ENCODE measurements around the gene PRR29. TPM values are rescaled to one million over a fixed set of nuclear protein-coding genes. Genes with fewer than 3 reads are reported as not detected.
A peak's percentile ranks its signal among the peaks of the same experiment; 100 is the strongest.

Gene PRR29
- total RNA-seq, 1 experiment from 2014 or later = 0.77 TPM

DNA sequence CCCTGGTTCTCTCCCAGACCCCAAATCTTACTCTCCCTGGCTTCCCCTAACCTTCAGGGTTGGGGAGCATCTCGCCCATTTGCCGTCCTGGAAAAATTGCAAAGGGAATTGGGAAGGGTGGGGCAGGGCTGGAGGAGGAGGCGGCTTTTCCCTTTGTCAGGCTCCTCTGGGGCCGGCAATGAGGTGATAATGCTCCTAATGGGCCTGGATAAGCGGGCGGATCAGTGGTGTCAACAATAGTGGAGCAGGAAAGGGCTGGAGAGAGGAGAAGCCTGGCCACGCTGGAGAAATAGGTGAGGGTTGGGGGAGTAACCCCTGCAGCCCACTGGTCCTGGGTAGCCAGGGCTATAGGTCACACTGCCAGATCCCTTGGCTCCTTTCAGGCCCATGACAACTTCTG is 37.7 kb upstream of the PRR29 start:
- BruUV-seq (replicated peaks) = no TSS peak
- Histone ChIP-seq H3F3A (ENCODE audit: low read length, unreplicated experiment) (no peaks in the 10 kb centered on the region), H3K36me3 (ENCODE audit: low read depth, low read length) (no peaks in the 10 kb centered on the region), H3K9me3 (ENCODE audit: low read length) (no peaks in the 10 kb centered on the region), H3K9ac (ENCODE audit: low read length) (no peak overlapping the region), H3K4me1 (ENCODE audit: insufficient read depth, low read length) (no peaks in the 10 kb centered on the region), H2AFZ (ENCODE audit: low read length) (no peak overlapping the region), H3K9me2 (replicated peaks; ENCODE audit: low read length) (no peaks in the 10 kb centered on the region), H3K4me2 (ENCODE audit: low read length) (no peak overlapping the region), H3K27me3 (ENCODE audit: low read length) (no peaks in the 10 kb centered on the region), H4K20me1 (ENCODE audit: low read length) (no peaks in the 10 kb centered on the region), H3K79me2 (ENCODE audit: low read length) (no peaks in the 10 kb centered on the region), H3K27ac (ENCODE audit: low read length) (no peak overlapping the region), H3K4me3 (ENCODE audit: low read length) (no peak overlapping the region)
- intact Hi-C loops (cut with micrococcal nuclease) = no loop called here
- TF ChIP-seq EZH2 (IDR thresholded peaks at IDR 0.05; ENCODE audit: low read length, unreplicated experiment) (no peak), EZH2phosphoT487 (IDR thresholded peaks at IDR 0.05; ENCODE audit: borderline replicate concordance, low read length) (no peak)
- TF ChIP-seq, protein P1, sequence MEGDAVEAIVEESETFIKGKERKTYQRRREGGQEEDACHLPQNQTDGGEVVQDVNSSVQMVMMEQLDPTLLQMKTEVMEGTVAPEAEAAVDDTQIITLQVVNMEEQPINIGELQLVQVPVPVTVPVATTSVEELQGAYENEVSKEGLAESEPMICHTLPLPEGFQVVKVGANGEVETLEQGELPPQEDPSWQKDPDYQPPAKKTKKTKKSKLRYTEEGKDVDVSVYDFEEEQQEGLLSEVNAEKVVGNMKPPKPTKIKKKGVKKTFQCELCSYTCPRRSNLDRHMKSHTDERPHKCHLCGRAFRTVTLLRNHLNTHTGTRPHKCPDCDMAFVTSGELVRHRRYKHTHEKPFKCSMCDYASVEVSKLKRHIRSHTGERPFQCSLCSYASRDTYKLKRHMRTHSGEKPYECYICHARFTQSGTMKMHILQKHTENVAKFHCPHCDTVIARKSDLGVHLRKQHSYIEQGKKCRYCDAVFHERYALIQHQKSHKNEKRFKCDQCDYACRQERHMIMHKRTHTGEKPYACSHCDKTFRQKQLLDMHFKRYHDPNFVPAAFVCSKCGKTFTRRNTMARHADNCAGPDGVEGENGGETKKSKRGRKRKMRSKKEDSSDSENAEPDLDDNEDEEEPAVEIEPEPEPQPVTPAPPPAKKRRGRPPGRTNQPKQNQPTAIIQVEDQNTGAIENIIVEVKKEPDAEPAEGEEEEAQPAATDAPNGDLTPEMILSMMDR (conservative IDR thresholded peaks at IDR 0.05; ENCODE audit: low read depth, low read length) = no peak
- ATAC-seq (no peak), DNase-seq (no peak)
- POLR2A ChIA-PET (ENCODE audit: unreplicated experiment) = no interaction called here
- CTCF ChIA-PET = no interaction called here

DNA sequence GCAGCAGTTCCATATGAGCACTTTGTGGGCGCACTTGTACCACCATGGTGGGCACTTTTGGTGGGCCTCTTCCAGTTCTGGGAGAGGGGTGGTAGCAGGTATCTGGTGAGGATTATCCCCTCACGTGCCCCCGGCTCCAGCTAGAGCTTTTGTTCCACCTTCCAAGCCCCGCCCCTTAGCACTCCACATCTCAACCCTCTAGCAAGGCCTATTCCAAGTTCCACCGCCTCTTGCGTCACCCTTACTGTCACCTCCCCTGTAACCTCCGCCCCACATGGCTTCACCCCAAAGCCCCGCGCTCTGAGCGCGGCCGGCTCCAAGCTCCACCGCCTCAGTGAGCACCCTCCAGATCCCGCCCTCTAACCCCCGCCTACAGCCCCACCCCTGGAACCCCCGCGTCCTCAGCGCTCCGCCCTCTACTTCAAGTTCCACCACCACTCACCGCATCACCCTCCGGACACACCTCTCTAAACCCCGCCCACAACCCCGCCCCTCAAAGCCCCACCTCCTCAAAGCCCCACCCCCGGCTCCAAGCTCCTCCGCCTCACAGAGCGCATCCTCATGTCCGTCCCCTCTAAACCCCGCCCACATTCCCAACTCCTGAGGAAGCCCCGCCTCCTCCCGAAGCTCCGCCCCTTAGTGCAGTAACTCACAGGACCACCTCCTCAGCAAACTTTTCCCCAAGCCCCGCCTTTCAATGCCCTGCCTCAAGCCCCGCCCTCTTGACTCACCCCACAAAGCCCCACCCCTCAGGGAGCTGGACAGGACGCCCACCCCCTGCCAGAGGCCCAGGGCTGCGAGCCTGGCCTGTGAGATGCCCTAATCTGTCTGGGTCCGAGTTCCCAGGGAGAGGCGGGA is 36.6 kb upstream of the PRR29 start:
- H3K79me2 ChIP-seq (ENCODE audit: low read length) = no peaks in the 10 kb centered on the region
- H3F3A ChIP-seq (ENCODE audit: low read length, unreplicated experiment) = no peaks in the 10 kb centered on the region
- CTCF ChIA-PET = no interaction called here
- no peaks in the 10 kb centered on the region for H4K20me1 ChIP-seq (ENCODE audit: low read length)
- BruUV-seq (replicated peaks) = no TSS peak
- no peak overlapping the region for H3K4me3 ChIP-seq (ENCODE audit: low read length)
- H3K36me3 ChIP-seq (ENCODE audit: low read depth, low read length) = no peaks in the 10 kb centered on the region
- no peaks in the 10 kb centered on the region for H3K27me3 ChIP-seq (ENCODE audit: low read length)
- ATAC-seq (peak; percentile 33; the same call in 1 of the 2 replicates), DNase-seq (peak; percentile 39)
- H3K4me1 ChIP-seq (ENCODE audit: insufficient read depth, low read length) = no peaks in the 10 kb centered on the region
- TF ChIP-seq EZH2phosphoT487 (IDR thresholded peaks at IDR 0.05; ENCODE audit: borderline replicate concordance, low read length) = no peak
- TF ChIP-seq, protein P1 (conservative IDR thresholded peaks at IDR 0.05; ENCODE audit: low read depth, low read length) = no peak
- no peak for TF ChIP-seq EZH2 (IDR thresholded peaks at IDR 0.05; ENCODE audit: low read length, unreplicated experiment)
- no peaks in the 10 kb centered on the region for H3K9me3 ChIP-seq (ENCODE audit: low read length)
- H3K9ac ChIP-seq (ENCODE audit: low read length) = no peak overlapping the region
- no peak overlapping the region for H3K27ac ChIP-seq (ENCODE audit: low read length)
- no peaks in the 10 kb centered on the region for H3K9me2 ChIP-seq (replicated peaks; ENCODE audit: low read length)
- H3K4me2 ChIP-seq (ENCODE audit: low read length) = no peak overlapping the region
- intact Hi-C loops (cut with micrococcal nuclease) = no loop called here
- POLR2A ChIA-PET (ENCODE audit: unreplicated experiment) = no interaction called here
- H2AFZ ChIP-seq (ENCODE audit: low read length) = no peak overlapping the region

DNA sequence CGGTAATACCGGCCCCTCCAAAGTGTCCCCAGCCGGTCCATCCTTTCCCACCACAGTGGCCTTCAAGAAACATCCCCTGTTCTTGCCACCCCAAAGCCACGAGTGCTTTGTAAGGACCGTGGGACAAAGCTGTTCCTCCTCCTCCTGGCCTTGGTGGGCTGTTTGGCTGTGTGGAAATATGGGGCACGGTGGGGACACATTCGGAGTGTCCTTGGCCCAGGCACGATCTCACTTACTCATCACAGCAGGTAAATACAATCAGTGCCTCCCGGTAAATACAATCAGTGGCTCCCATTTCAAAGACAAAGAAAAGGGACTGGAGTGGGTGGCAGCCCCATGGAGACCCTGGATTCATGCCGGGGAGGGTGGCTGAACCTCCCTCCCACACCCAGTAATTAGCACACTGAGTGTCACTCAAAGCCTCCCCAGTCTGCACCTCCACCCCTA is 35.8 kb upstream of the PRR29 start:
- H3K4me3 ChIP-seq (ENCODE audit: low read length) = no peak overlapping the region
- no peak overlapping the region for H3K4me2 ChIP-seq (ENCODE audit: low read length)
- no peaks in the 10 kb centered on the region for H3K9me2 ChIP-seq (replicated peaks; ENCODE audit: low read length)
- TF ChIP-seq EZH2 (IDR thresholded peaks at IDR 0.05; ENCODE audit: low read length, unreplicated experiment) (no peak), EZH2phosphoT487 (IDR thresholded peaks at IDR 0.05; ENCODE audit: borderline replicate concordance, low read length) (no peak)
- TF ChIP-seq, protein P1 (conservative IDR thresholded peaks at IDR 0.05; ENCODE audit: low read depth, low read length) = no peak
- H3K9me3 ChIP-seq (ENCODE audit: low read length) = no peaks in the 10 kb centered on the region
- H3F3A ChIP-seq (ENCODE audit: low read length, unreplicated experiment) = no peaks in the 10 kb centered on the region
- intact Hi-C loops (cut with micrococcal nuclease) = no loop called here
- no peak overlapping the region for H2AFZ ChIP-seq (ENCODE audit: low read length)
- H3K4me1 ChIP-seq (ENCODE audit: insufficient read depth, low read length) = no peaks in the 10 kb centered on the region
- no TSS peak for BruUV-seq (replicated peaks)
- no peaks in the 10 kb centered on the region for H3K27me3 ChIP-seq (ENCODE audit: low read length)
- ATAC-seq (no peak), DNase-seq (no peak)
- POLR2A ChIA-PET (ENCODE audit: unreplicated experiment) = no interaction called here
- no peak overlapping the region for H3K27ac ChIP-seq (ENCODE audit: low read length)
- no peak overlapping the region for H3K9ac ChIP-seq (ENCODE audit: low read length)
- no peaks in the 10 kb centered on the region for H3K79me2 ChIP-seq (ENCODE audit: low read length)
- no peaks in the 10 kb centered on the region for H4K20me1 ChIP-seq (ENCODE audit: low read length)
- CTCF ChIA-PET = no interaction called here
- no peaks in the 10 kb centered on the region for H3K36me3 ChIP-seq (ENCODE audit: low read depth, low read length)

Measured in PC-3 (cell line).